ENCODE measurements around the gene CC2D1A.

- TF ChIP-seq CTCF (IDR thresholded peaks at IDR 0.05) (no peak), POLR2A (IDR thresholded peaks at IDR 0.05) (no peak)
Observed at GRCh38 chr19:13932149-13932637, 26.2 kb downstream of the CC2D1A start.
